Prostate gland (tissue), 2 donors: Measurements from ENCODE around the gene TBC1D19. TPM values are rescaled to one million over a fixed set of nuclear protein-coding genes. Genes with fewer than 3 reads are reported as not detected.

Experiments
- DNase-seq: peaks from one replicate; pipeline ENCODE4 v3.0.0-alpha.2; 2019; ENCODE audit warnings: low spot score
- H3K27ac ChIP-seq, 2 donors: fragments of 200-600 bp; sonication (generic); 2 replicates each; pipeline ENCODE4 v1.5.1; 2017 to 2019
- H3K27me3 ChIP-seq: fragments of 200-600 bp; sonication (generic); replicated peaks from 2 replicates; pipeline ENCODE4 v1.5.1; 2019; ENCODE audit not compliant: insufficient read depth
- H3K36me3 ChIP-seq, 2 donors: fragments of 200-600 bp; sonication (generic); 1 replicate in 1 of 2; 2 replicates in 1 of 2; pipeline versions ENCODE4 v1.5.1 to v1.8.1; 2017 to 2019
- H3K4me1 ChIP-seq: fragments of 200-600 bp; sonication (generic); replicated peaks from 2 replicates; pipeline ENCODE4 v1.5.1; 2019
- H3K4me3 ChIP-seq, 2 donors: fragments of 200-600 bp; sonication (generic); 2 replicates each; pipeline ENCODE4 v1.5.1; 2017 to 2019
- H3K9me3 ChIP-seq: fragments of 200-600 bp; sonication (generic); 2 replicates; pipeline ENCODE4 v1.5.1; 2017
- POLR2A ChIP-seq: fragments of 450-650 bp; IDR thresholded peaks from one replicate; pipeline ENCODE4 v1.6.1; 2016; ENCODE audit warnings: antibody characterized with exemption, mild to moderate bottlenecking
- POLR2AphosphoS5 ChIP-seq: sonication (generic); formaldehyde crosslinking; IDR thresholded peaks from one replicate; pipeline ENCODE4 v1.6.1; 2017; ENCODE audit warnings: antibody characterized with exemption
- WGBS: methylation state at CpG from one replicate; pipeline ENCODE4 v1.1.5; 2018; 5-methylcytosine and 5-hydroxymethylcytosine counted together
- intact Hi-C: fragments of 100-400 bp; cut with DNase I; formaldehyde crosslinking; loops from one replicate; pipeline ENCODE4 v1.14.2; 2022
- total RNA-seq, 2 donors: library from RNA; depleted of rRNA; stranded (reverse); fragments of >200 nt; gene quantifications; one replicate each; pipeline ENCODE4 v1.1.0, GENCODE V29; 2016
- TF ChIP-seq, protein P1 (sequence below), 4 experiments: fragments of 200-600 bp in 2 of 4; fragments of 450-650 bp in 2 of 4; sonication (generic) in 2 of 4; IDR thresholded peaks; 1 replicate in 3 of 4; 2 replicates in 1 of 4; pipeline ENCODE4 v1.5.1; 2016 to 2019; ENCODE audit warnings: antibody characterized with exemption in 4 of 4, mild to moderate bottlenecking in 2 of 4, moderate library complexity in 2 of 4

TBC1D19 gene
- total RNA-seq, 2 donors from 2014 or later = 11.3 to 19.9 TPM

DNA sequence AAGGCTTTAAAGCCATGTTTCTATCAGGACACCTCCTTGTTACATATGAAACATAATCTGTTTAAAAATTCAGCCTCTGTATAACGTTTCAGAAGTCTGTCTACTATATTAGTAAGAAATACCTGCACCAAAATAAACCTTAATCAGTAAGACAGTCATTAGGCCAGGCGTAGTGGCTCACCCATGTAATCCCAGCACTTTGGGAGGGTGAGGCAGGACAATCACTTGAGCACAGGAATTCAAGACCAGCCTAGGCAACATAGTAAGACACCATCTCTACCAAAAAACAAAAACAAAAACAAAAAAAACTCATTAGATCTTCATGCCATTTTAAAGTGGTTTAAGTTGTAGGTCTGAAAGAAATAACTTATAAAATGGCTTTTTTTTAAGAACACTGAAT, 169.3 kb downstream of the TBC1D19 start:
- TF ChIP-seq POLR2A (no peak), POLR2AphosphoS5 (no peak)
- TF ChIP-seq, protein P1, sequence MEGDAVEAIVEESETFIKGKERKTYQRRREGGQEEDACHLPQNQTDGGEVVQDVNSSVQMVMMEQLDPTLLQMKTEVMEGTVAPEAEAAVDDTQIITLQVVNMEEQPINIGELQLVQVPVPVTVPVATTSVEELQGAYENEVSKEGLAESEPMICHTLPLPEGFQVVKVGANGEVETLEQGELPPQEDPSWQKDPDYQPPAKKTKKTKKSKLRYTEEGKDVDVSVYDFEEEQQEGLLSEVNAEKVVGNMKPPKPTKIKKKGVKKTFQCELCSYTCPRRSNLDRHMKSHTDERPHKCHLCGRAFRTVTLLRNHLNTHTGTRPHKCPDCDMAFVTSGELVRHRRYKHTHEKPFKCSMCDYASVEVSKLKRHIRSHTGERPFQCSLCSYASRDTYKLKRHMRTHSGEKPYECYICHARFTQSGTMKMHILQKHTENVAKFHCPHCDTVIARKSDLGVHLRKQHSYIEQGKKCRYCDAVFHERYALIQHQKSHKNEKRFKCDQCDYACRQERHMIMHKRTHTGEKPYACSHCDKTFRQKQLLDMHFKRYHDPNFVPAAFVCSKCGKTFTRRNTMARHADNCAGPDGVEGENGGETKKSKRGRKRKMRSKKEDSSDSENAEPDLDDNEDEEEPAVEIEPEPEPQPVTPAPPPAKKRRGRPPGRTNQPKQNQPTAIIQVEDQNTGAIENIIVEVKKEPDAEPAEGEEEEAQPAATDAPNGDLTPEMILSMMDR (IDR thresholded peaks at IDR 0.05) = no peak
- Histone ChIP-seq H3K9me3 (no peaks in the 10 kb centered on the region), H3K4me1 (no peaks in the 10 kb centered on the region), H3K27me3 (no peaks in the 10 kb centered on the region), H3K36me3 (no peaks in the 10 kb centered on the region), H3K4me3 (no peak overlapping the region), H3K27ac (no peak overlapping the region)
- no peak for DNase-seq
- 88% methylated on average over 2 of the region's 2 CpGs for WGBS
- intact Hi-C loops = no loop called here

DNA sequence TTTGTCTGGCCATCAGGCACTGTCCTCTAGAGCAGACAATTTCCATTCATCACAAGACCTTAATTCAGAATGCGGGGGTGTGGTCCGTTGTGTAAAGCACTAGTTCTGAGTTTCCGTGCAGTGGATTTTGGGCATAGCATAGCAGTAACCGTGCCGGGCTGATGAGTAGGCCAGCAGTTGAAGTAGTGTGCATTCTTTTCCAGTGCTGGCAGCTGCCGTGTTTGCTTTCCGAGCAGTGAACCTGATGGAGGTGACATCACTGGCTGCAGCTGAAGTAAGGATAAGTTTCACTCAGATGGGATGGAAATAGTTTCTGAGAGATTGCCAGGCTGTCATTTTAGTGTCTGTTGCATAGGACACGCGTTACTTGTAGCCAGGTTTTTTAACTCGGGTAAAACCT, 169.7 kb downstream of the TBC1D19 start:
- Histone ChIP-seq H3K27ac (no peak overlapping the region), H3K27me3 (no peaks in the 10 kb centered on the region), H3K36me3 (no peaks in the 10 kb centered on the region), H3K4me3 (no peak overlapping the region), H3K4me1 (no peaks in the 10 kb centered on the region), H3K9me3 (no peaks in the 10 kb centered on the region)
- DNase-seq = peak; percentile 64
- intact Hi-C loops = no loop called here
- WGBS = 22% methylated on average over 10 of the region's 10 CpGs
- TF ChIP-seq POLR2AphosphoS5 (no peak), POLR2A (no peak)
- TF ChIP-seq, protein P1 (IDR thresholded peaks at IDR 0.05) = no peak

DNA sequence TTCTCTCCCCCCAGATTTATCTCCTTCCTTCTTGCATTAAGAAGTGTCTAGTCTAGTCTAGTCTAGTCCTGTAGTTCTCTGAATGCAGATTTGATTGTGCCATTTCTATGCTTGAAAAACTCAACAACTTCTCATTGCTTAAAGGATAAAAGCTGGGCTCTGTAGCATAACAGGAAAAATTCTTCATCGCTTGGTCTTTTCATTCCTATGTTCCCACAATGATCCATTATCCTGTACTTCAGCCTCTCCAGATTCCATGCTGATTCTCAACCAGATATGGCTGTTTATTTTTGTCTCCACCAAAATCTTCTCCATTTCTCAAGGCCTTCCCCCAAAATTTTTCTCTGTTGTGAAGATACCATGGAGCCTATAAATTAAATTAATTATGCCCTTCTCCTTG, 173.9 kb downstream of the TBC1D19 start:
- no peak for TF ChIP-seq POLR2A
- TF ChIP-seq, protein P1 (IDR thresholded peaks at IDR 0.05) = no peak
- no peak for TF ChIP-seq POLR2AphosphoS5
- H3K36me3 ChIP-seq = no peaks in the 10 kb centered on the region
- 93% methylated on average over 1 of the region's 1 CpG for WGBS
- H3K9me3 ChIP-seq = no peaks in the 10 kb centered on the region
- intact Hi-C loops = no loop called here
- no peak for DNase-seq
- H3K27ac ChIP-seq = no peak overlapping the region
- H3K4me1 ChIP-seq = no peaks in the 10 kb centered on the region
- no peak overlapping the region for H3K4me3 ChIP-seq
- no peaks in the 10 kb centered on the region for H3K27me3 ChIP-seq

DNA sequence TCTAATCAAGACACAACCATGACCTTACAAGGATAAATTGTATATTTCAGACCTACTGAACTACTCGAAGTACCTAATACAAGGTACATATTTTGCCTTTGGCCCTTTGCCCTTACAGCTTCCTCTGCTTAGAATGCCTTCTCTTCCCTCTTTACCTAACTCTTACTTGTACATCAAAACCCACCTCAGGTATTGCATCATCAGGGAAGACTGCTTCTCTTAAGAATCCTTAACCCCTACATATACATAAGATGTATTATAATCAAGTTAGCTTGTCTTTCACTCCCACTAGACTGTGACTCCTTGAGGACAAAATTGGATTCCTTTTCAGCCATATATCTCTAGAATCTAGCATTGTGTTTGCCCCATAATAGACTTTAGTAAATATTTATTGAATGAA, 175.0 kb downstream of the TBC1D19 start:
- Histone ChIP-seq H3K4me3 (no peak overlapping the region), H3K9me3 (no peaks in the 10 kb centered on the region), H3K27me3 (no peaks in the 10 kb centered on the region), H3K27ac (no peak overlapping the region), H3K36me3 (no peaks in the 10 kb centered on the region), H3K4me1 (no peaks in the 10 kb centered on the region)
- no peak for DNase-seq
- TF ChIP-seq, protein P1 (IDR thresholded peaks at IDR 0.05) = no peak
- no peak for TF ChIP-seq POLR2A
- TF ChIP-seq POLR2AphosphoS5 = no peak
- intact Hi-C loops = no loop called here
- 76% methylated on average over 1 of the region's 1 CpG for WGBS

DNA sequence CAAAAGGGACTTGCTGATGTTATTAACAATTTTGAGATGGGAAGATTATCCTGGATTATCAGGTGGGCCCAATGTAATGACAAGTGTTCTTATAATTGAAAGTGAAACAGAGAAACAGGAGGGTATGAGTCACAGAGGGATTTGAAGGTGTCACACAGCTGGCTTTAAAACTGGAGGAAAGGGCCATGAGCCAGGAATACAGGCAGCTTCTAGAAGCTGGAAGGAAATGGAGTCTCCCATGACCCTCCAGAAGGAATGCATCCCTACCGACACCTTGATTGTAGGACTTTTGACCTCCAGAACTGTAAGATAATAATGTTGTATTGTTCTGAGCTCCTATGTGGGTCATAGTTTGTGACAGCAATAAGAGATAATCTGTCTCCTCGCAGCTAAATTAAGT, 178.8 kb downstream of the TBC1D19 start:
- DNase-seq = no peak
- Histone ChIP-seq H3K27ac (no peak overlapping the region), H3K4me3 (no peak overlapping the region), H3K4me1 (no peaks in the 10 kb centered on the region), H3K27me3 (no peaks in the 10 kb centered on the region), H3K9me3 (no peaks in the 10 kb centered on the region), H3K36me3 (no peaks in the 10 kb centered on the region)
- intact Hi-C loops = no loop called here
- TF ChIP-seq POLR2AphosphoS5 (no peak), POLR2A (no peak)
- TF ChIP-seq, protein P1 (IDR thresholded peaks at IDR 0.05) = no peak
- 61% methylated on average over 2 of the region's 2 CpGs for WGBS
